Neural cell (in vitro differentiated cells): ENCODE measurements around the gene PRR14. TPM values are rescaled to one million over a fixed set of nuclear protein-coding genes. Genes with fewer than 3 reads are reported as not detected.

Experiments
- H2AFZ ChIP-seq: fragments of 200-600, 300-800 bp; sonication (generic), shearing (Covaris generic); 2 replicates; pipeline ENCODE4 v1.6.0; 2014; ENCODE audit warnings: low read depth, mild to moderate bottlenecking, antibody characterized with exemption, low read length, moderate library complexity
- H3F3A ChIP-seq: fragments of 200-600 bp; shearing (Covaris generic); 2 replicates; pipeline ENCODE4 v1.6.1; 2016; ENCODE audit warnings: mild to moderate bottlenecking, moderate library complexity, mixed read lengths, antibody characterized with exemption, low read length; ENCODE audit not compliant: insufficient read depth, poor library complexity, severe bottlenecking
- H3K27ac ChIP-seq: fragments of 200-600, 300-800 bp; sonication (generic), shearing (Covaris generic); 2 replicates; pipeline ENCODE4 v1.5.1; 2014; ENCODE audit warnings: mild to moderate bottlenecking, low read length, moderate library complexity
- H3K27me3 ChIP-seq: fragments of 300-800, 200-600 bp; sonication (generic), shearing (Covaris generic); 2 replicates; pipeline ENCODE4 v1.6.0; 2014; ENCODE audit warnings: mild to moderate bottlenecking, low read depth, low read length, moderate library complexity; ENCODE audit not compliant: insufficient read depth
- H3K36me3 ChIP-seq: fragments of 300-800, 200-600 bp; sonication (generic), shearing (Covaris generic); 2 replicates; pipeline ENCODE4 v1.5.1; 2014; ENCODE audit warnings: mild to moderate bottlenecking, antibody characterized with exemption, low read length, moderate library complexity; ENCODE audit not compliant: insufficient read depth
- H3K4me2 ChIP-seq: fragments of 300-800, 200-600 bp; sonication (generic), shearing (Covaris generic); 2 replicates; pipeline ENCODE4 v1.6.0; 2014; ENCODE audit warnings: mild to moderate bottlenecking, low read length
- H3K4me3 ChIP-seq: fragments of 300-800, 200-600 bp; sonication (generic), shearing (Covaris generic); 2 replicates; pipeline ENCODE4 v1.5.1; 2014; ENCODE audit warnings: mild to moderate bottlenecking, low read length, moderate library complexity
- H3K79me2 ChIP-seq: fragments of 200-600 bp; shearing (Covaris generic); replicated peaks from 2 replicates; pipeline ENCODE4 v1.6.0; 2014; ENCODE audit warnings: mild to moderate bottlenecking, low read length, moderate library complexity; ENCODE audit not compliant: insufficient read depth
- H3K9ac ChIP-seq: fragments of 300-800, 200-600 bp; sonication (generic), shearing (Covaris generic); 2 replicates; pipeline ENCODE4 v1.6.1; 2016; ENCODE audit warnings: mild to moderate bottlenecking, low read length, mixed read lengths
- H3K9me2 ChIP-seq: fragments of 200-600 bp; shearing (Covaris generic); 2 replicates; pipeline ENCODE4 v1.6.1; 2016; ENCODE audit warnings: mild to moderate bottlenecking, low read length, mixed read lengths; ENCODE audit not compliant: insufficient read depth
- H3K9me3 ChIP-seq: fragments of 200-600, 300-800 bp; sonication (generic), shearing (Covaris generic); 2 replicates; pipeline ENCODE4 v1.6.1; 2016; ENCODE audit warnings: mild to moderate bottlenecking, mixed run types, low read length, moderate library complexity, mixed read lengths
- H4K20me1 ChIP-seq: fragments of 200-600 bp; shearing (Covaris generic); 2 replicates; pipeline ENCODE4 v1.6.1; 2016; ENCODE audit warnings: mild to moderate bottlenecking, mixed run types; ENCODE audit not compliant: insufficient read depth
- EP300 ChIP-seq: fragments of 450-650 bp; conservative IDR thresholded peaks from 2 replicates; pipeline ENCODE4 v1.6.1; 2014; ENCODE audit warnings: antibody characterized with exemption, mild to moderate bottlenecking, moderate library complexity; ENCODE audit not compliant: poor library complexity, severe bottlenecking
- EZH2 ChIP-seq: fragments of 200-600, 300-800 bp; shearing (Covaris generic), sonication (generic); IDR thresholded peaks from 2 replicates; pipeline ENCODE4 v1.6.1; 2014; ENCODE audit warnings: antibody characterized with exemption, low read length, borderline replicate concordance, mild to moderate bottlenecking; ENCODE audit not compliant: insufficient read depth, poor library complexity, severe bottlenecking
- MXI1 ChIP-seq: fragments of 450-650 bp; conservative IDR thresholded peaks from 2 replicates; pipeline ENCODE4 v1.6.1; 2014; ENCODE audit warnings: antibody characterized with exemption, mild to moderate bottlenecking; ENCODE audit not compliant: poor library complexity, severe bottlenecking
- POLR2AphosphoS5 ChIP-seq: IDR thresholded peaks from 2 replicates; pipeline ENCODE4 v1.6.1; 2012
- RAD21 ChIP-seq: fragments of 450-650 bp; conservative IDR thresholded peaks from 2 replicates; pipeline ENCODE4 v1.6.1; 2014; ENCODE audit warnings: antibody characterized with exemption, mild to moderate bottlenecking, moderate library complexity
- SMC3 ChIP-seq: fragments of 450-650 bp; conservative IDR thresholded peaks from 2 replicates; pipeline ENCODE4 v1.6.1; 2014; ENCODE audit warnings: antibody characterized with exemption, mild to moderate bottlenecking, moderate library complexity; ENCODE audit not compliant: poor library complexity
- TAF1 ChIP-seq: IDR thresholded peaks from 2 replicates; pipeline ENCODE4 v1.6.1; 2012; ENCODE audit warnings: low read depth
- polyA plus RNA-seq: library from polyadenylated mRNA; depleted of rRNA; stranded (reverse); fragments of >200 nt; gene quantifications from 2 replicates; pipeline ENCODE4 v1.2.3, GENCODE V29; 2014
- TF ChIP-seq, protein P1 (sequence below): fragments of 450-650 bp; IDR thresholded peaks from 2 replicates; pipeline ENCODE4 v1.5.1; 2014; ENCODE audit warnings: antibody characterized with exemption, mild to moderate bottlenecking, moderate library complexity; ENCODE audit not compliant: poor library complexity, severe bottlenecking
- TF ChIP-seq, protein P2 (sequence below): IDR thresholded peaks from 2 replicates; pipeline ENCODE4 v1.6.1; 2012; ENCODE audit warnings: borderline replicate concordance

PRR14 gene
- polyA plus RNA-seq, 1 donor from 2014 or later = 23.3 TPM

DNA sequence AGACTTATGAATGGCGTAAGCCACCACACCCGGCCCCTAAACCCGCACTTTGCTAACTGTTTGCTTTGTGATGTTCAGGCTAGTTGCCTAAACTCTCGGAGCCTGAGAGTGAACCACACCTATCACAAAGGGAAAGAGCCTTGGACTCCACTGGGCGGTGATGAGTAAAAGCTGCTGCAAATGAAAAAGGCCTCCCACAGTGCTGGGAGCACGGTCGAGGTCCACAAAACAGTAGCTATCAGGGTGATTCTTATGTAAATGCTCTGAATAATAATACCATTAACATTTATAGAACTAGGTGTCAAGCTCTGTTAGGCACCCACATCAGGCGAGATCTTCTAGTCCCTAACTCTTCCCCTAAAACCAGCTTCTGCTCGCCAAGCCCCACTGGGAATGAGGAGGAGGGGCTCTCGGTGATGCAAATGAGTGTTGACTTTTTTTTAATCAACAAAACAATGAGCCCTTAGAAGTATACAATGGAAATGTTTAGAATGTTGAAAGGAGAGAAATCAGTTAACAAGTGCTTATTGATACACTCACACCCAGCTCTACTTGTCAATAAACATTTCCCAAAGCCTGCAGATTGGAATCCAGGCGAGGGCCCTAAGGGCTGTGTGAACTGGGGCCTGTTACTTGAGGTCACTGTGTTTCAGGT lies 27.3 kb downstream of the PRR14 start:
- TF ChIP-seq RAD21 = no peak
- TF ChIP-seq, protein P1, sequence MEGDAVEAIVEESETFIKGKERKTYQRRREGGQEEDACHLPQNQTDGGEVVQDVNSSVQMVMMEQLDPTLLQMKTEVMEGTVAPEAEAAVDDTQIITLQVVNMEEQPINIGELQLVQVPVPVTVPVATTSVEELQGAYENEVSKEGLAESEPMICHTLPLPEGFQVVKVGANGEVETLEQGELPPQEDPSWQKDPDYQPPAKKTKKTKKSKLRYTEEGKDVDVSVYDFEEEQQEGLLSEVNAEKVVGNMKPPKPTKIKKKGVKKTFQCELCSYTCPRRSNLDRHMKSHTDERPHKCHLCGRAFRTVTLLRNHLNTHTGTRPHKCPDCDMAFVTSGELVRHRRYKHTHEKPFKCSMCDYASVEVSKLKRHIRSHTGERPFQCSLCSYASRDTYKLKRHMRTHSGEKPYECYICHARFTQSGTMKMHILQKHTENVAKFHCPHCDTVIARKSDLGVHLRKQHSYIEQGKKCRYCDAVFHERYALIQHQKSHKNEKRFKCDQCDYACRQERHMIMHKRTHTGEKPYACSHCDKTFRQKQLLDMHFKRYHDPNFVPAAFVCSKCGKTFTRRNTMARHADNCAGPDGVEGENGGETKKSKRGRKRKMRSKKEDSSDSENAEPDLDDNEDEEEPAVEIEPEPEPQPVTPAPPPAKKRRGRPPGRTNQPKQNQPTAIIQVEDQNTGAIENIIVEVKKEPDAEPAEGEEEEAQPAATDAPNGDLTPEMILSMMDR = no peak
- no peak for TF ChIP-seq EZH2
- TF ChIP-seq SMC3 = no peak
- no peak for TF ChIP-seq TAF1
- TF ChIP-seq, protein P2, sequence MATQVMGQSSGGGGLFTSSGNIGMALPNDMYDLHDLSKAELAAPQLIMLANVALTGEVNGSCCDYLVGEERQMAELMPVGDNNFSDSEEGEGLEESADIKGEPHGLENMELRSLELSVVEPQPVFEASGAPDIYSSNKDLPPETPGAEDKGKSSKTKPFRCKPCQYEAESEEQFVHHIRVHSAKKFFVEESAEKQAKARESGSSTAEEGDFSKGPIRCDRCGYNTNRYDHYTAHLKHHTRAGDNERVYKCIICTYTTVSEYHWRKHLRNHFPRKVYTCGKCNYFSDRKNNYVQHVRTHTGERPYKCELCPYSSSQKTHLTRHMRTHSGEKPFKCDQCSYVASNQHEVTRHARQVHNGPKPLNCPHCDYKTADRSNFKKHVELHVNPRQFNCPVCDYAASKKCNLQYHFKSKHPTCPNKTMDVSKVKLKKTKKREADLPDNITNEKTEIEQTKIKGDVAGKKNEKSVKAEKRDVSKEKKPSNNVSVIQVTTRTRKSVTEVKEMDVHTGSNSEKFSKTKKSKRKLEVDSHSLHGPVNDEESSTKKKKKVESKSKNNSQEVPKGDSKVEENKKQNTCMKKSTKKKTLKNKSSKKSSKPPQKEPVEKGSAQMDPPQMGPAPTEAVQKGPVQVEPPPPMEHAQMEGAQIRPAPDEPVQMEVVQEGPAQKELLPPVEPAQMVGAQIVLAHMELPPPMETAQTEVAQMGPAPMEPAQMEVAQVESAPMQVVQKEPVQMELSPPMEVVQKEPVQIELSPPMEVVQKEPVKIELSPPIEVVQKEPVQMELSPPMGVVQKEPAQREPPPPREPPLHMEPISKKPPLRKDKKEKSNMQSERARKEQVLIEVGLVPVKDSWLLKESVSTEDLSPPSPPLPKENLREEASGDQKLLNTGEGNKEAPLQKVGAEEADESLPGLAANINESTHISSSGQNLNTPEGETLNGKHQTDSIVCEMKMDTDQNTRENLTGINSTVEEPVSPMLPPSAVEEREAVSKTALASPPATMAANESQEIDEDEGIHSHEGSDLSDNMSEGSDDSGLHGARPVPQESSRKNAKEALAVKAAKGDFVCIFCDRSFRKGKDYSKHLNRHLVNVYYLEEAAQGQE = no peak
- no peak for TF ChIP-seq POLR2AphosphoS5
- TF ChIP-seq EP300 = no peak
- no peak for TF ChIP-seq MXI1
- Histone ChIP-seq H3K36me3 (no peaks in the 10 kb centered on the region), H3F3A (no peaks in the 10 kb centered on the region), H3K9me2 (no peaks in the 10 kb centered on the region), H3K4me3 (no peak overlapping the region), H3K9me3 (no peaks in the 10 kb centered on the region), H3K27ac (no peak overlapping the region), H3K27me3 (no peaks in the 10 kb centered on the region), H3K9ac (no peak overlapping the region), H4K20me1 (no peaks in the 10 kb centered on the region), H3K79me2 (no peaks in the 10 kb centered on the region), H3K4me2 (no peak overlapping the region), H2AFZ (no peak overlapping the region)

DNA sequence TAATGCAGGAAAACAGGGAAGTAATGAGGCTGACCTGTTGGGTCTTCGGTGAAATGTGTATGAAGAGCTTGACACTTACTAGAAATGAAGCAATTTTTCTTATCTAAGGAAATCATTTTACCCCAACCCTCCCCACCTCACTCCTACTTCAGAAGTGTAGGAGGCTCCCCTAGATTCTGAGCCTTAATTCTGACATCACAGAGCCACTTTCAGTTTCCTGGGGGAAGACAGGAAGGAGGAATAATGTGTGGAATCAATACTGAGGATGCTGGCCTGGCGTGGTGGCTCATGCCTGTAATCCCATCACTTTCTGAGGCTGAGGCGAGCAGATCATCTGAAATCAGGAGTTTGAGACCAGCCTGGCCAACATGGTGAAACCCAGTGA lies 27.8 kb downstream of the PRR14 start:
- Histone ChIP-seq H3K9me3 (no peaks in the 10 kb centered on the region), H3K36me3 (no peaks in the 10 kb centered on the region), H3F3A (no peaks in the 10 kb centered on the region), H4K20me1 (no peaks in the 10 kb centered on the region), H3K27me3 (no peaks in the 10 kb centered on the region), H2AFZ (no peak overlapping the region), H3K79me2 (no peaks in the 10 kb centered on the region), H3K4me3 (no peak overlapping the region), H3K9ac (no peak overlapping the region), H3K9me2 (no peaks in the 10 kb centered on the region), H3K4me2 (no peak overlapping the region), H3K27ac (no peak overlapping the region)
- TF ChIP-seq TAF1 (no peak), EP300 (no peak), MXI1 (no peak), POLR2AphosphoS5 (no peak), SMC3 (no peak), EZH2 (no peak)
- TF ChIP-seq, protein P2 = no peak
- TF ChIP-seq, protein P1 = no peak
